ENCODE measurements around the gene TXK. TPM values are rescaled to one million over a fixed set of nuclear protein-coding genes. Genes with fewer than 3 reads are reported as not detected.

Gene TXK
- total RNA-seq, 1 donor, result 0.86 TPM

GRCh38 chr4:48079972-48080391, 54.1 kb downstream of the TXK start:
- TF ChIP-seq CTCF (IDR thresholded peaks at IDR 0.05; ENCODE audit: insufficient read depth, low read depth, low read length), result no peak
- no peak overlapping the region for H3K4me3 ChIP-seq (ENCODE audit: low read depth, low read length)
- DNase-seq (ENCODE audit: low read depth), result peak; percentile 69

GRCh38 chr4:48078862-48079655, 55.0 kb downstream of the TXK start:
- TF ChIP-seq CTCF (IDR thresholded peaks at IDR 0.05; ENCODE audit: insufficient read depth, low read depth, low read length), result no peak
- H3K4me3 ChIP-seq (ENCODE audit: low read depth, low read length), result no peak overlapping the region
- no peak for DNase-seq (ENCODE audit: low read depth)

- no peak for TF ChIP-seq CTCF (IDR thresholded peaks at IDR 0.05; ENCODE audit: insufficient read depth, low read depth, low read length)
- no peak overlapping the region for H3K4me3 ChIP-seq (ENCODE audit: low read depth, low read length)
- DNase-seq (ENCODE audit: low read depth), result no peak
Measured at GRCh38 chr4:48078425-48078824, 55.6 kb downstream of the TXK start.

- H3K4me3 ChIP-seq (ENCODE audit: low read depth, low read length), result no peak overlapping the region
- DNase-seq (ENCODE audit: low read depth), result no peak
- TF ChIP-seq CTCF (IDR thresholded peaks at IDR 0.05; ENCODE audit: insufficient read depth, low read depth, low read length), result no peak
Measured at GRCh38 chr4:48074657-48075056, 59.4 kb downstream of the TXK start.

- TF ChIP-seq CTCF (IDR thresholded peaks at IDR 0.05; ENCODE audit: insufficient read depth, low read depth, low read length), result no peak
- no peak for DNase-seq (ENCODE audit: low read depth)
- H3K4me3 ChIP-seq (ENCODE audit: low read depth, low read length), result no peak overlapping the region
Measured at GRCh38 chr4:48073567-48074103, 60.4 kb downstream of the TXK start.

- no peak overlapping the region for H3K4me3 ChIP-seq (ENCODE audit: low read depth, low read length)
- no peak for DNase-seq (ENCODE audit: low read depth)
- no peak for TF ChIP-seq CTCF (IDR thresholded peaks at IDR 0.05; ENCODE audit: insufficient read depth, low read depth, low read length)
Measured at GRCh38 chr4:48071191-48071590, 62.9 kb downstream of the TXK start.

All from fibroblast of villous mesenchyme (primary cell).